Measurements from ENCODE around the gene SPG21.

SPG21 gene

GRCh38 chr15:64982472-64982871 lies 7.2 kb downstream of the SPG21 start:
- TF ChIP-seq JUND (IDR thresholded peaks at IDR 0.05; ENCODE audit: low read depth), result no peak
- no peak for DNase-seq (ENCODE audit: low read depth in 1 of 2, low spot score in 1 of 2)
- in situ Hi-C loops (cut with HindIII; ENCODE audit: low pct_unique_long_range_greater_than_20kb, low sequenced_read_pairs), result no loop called here

GRCh38 chr15:64981812-64982431 lies 7.8 kb downstream of the SPG21 start:
- in situ Hi-C loops (cut with HindIII; ENCODE audit: low pct_unique_long_range_greater_than_20kb, low sequenced_read_pairs), result no loop called here
- no peak for TF ChIP-seq JUND (IDR thresholded peaks at IDR 0.05; ENCODE audit: low read depth)
- DNase-seq (ENCODE audit: low read depth in 1 of 2, low spot score in 1 of 2), result no peak

- DNase-seq (ENCODE audit: low read depth in 1 of 2, low spot score in 1 of 2), result no peak
- in situ Hi-C loops (cut with HindIII; ENCODE audit: low pct_unique_long_range_greater_than_20kb, low sequenced_read_pairs), result no loop called here
- no peak for TF ChIP-seq JUND (IDR thresholded peaks at IDR 0.05; ENCODE audit: low read depth)
These were observed 10.4 kb downstream of the SPG21 start for GRCh38 chr15:64979252-64979710.

- no peak for DNase-seq (ENCODE audit: low read depth in 1 of 2, low spot score in 1 of 2)
- no peak for TF ChIP-seq JUND (IDR thresholded peaks at IDR 0.05; ENCODE audit: low read depth)
- in situ Hi-C loops (cut with HindIII; ENCODE audit: low pct_unique_long_range_greater_than_20kb, low sequenced_read_pairs), result no loop called here
These were observed 14.3 kb downstream of the SPG21 start for GRCh38 chr15:64975390-64975789.

GRCh38 chr15:64970698-64971097 lies 19.0 kb downstream of the SPG21 start:
- no peak for DNase-seq (ENCODE audit: low read depth in 1 of 2, low spot score in 1 of 2)
- no peak for TF ChIP-seq JUND (IDR thresholded peaks at IDR 0.05; ENCODE audit: low read depth)
- in situ Hi-C loops (cut with HindIII; ENCODE audit: low pct_unique_long_range_greater_than_20kb, low sequenced_read_pairs), result no loop called here

GRCh38 chr15:64969401-64969800 lies 20.3 kb downstream of the SPG21 start:
- TF ChIP-seq JUND (IDR thresholded peaks at IDR 0.05; ENCODE audit: low read depth), result no peak
- no peak for DNase-seq (ENCODE audit: low read depth in 1 of 2, low spot score in 1 of 2)
- in situ Hi-C loops (cut with HindIII; ENCODE audit: low pct_unique_long_range_greater_than_20kb, low sequenced_read_pairs), result no loop called here

- in situ Hi-C loops (cut with HindIII; ENCODE audit: low pct_unique_long_range_greater_than_20kb, low sequenced_read_pairs), result no loop called here
- no peak for TF ChIP-seq JUND (IDR thresholded peaks at IDR 0.05; ENCODE audit: low read depth)
- DNase-seq (ENCODE audit: low read depth in 1 of 2, low spot score in 1 of 2), result no peak
These were observed 28.7 kb downstream of the SPG21 start for GRCh38 chr15:64961013-64961412.

GRCh38 chr15:64960153-64960552 lies 29.6 kb downstream of the SPG21 start:
- no peak for DNase-seq (ENCODE audit: low read depth in 1 of 2, low spot score in 1 of 2)
- in situ Hi-C loops (cut with HindIII; ENCODE audit: low pct_unique_long_range_greater_than_20kb, low sequenced_read_pairs), result no loop called here
- no peak for TF ChIP-seq JUND (IDR thresholded peaks at IDR 0.05; ENCODE audit: low read depth)

GRCh38 chr15:64959128-64959527 lies 30.6 kb downstream of the SPG21 start:
- no peak for TF ChIP-seq JUND (IDR thresholded peaks at IDR 0.05; ENCODE audit: low read depth)
- in situ Hi-C loops (cut with HindIII; ENCODE audit: low pct_unique_long_range_greater_than_20kb, low sequenced_read_pairs), result no loop called here
- no peak for DNase-seq (ENCODE audit: low read depth in 1 of 2, low spot score in 1 of 2)

- in situ Hi-C loops (cut with HindIII; ENCODE audit: low pct_unique_long_range_greater_than_20kb, low sequenced_read_pairs), result no loop called here
- no peak for TF ChIP-seq JUND (IDR thresholded peaks at IDR 0.05; ENCODE audit: low read depth)
- no peak for DNase-seq (ENCODE audit: low read depth in 1 of 2, low spot score in 1 of 2)
These were observed 35.3 kb downstream of the SPG21 start for GRCh38 chr15:64954395-64954794.

GRCh38 chr15:64951777-64952418 lies 37.8 kb downstream of the SPG21 start:
- DNase-seq (ENCODE audit: low read depth in 1 of 2, low spot score in 1 of 2), result no peak
- TF ChIP-seq JUND (IDR thresholded peaks at IDR 0.05; ENCODE audit: low read depth), result no peak
- in situ Hi-C loops (cut with HindIII; ENCODE audit: low pct_unique_long_range_greater_than_20kb, low sequenced_read_pairs), result no loop called here

GRCh38 chr15:64950888-64951287 lies 38.8 kb downstream of the SPG21 start:
- in situ Hi-C loops (cut with HindIII; ENCODE audit: low pct_unique_long_range_greater_than_20kb, low sequenced_read_pairs), result no loop called here
- TF ChIP-seq JUND (IDR thresholded peaks at IDR 0.05; ENCODE audit: low read depth), result no peak
- peak in 1 of 2 experiments; percentile 41 for DNase-seq (ENCODE audit: low read depth in 1 of 2, low spot score in 1 of 2)

GRCh38 chr15:64949383-64950186 lies 40.1 kb downstream of the SPG21 start:
- in situ Hi-C loops (cut with HindIII; ENCODE audit: low pct_unique_long_range_greater_than_20kb, low sequenced_read_pairs), result no loop called here
- DNase-seq (ENCODE audit: low read depth in 1 of 2, low spot score in 1 of 2), result no peak
- TF ChIP-seq JUND (IDR thresholded peaks at IDR 0.05; ENCODE audit: low read depth), result no peak
